SK-N-SH (cell line): ENCODE measurements around the gene PSMG4. TPM values are rescaled to one million over a fixed set of nuclear protein-coding genes. Genes with fewer than 3 reads are reported as not detected.

Experiments used
- CTCF ChIA-PET: fragments of 300-600, 350-600 bp; formaldehyde crosslinking; extraction: SDS; loops from one replicate; lab custom pipeline; 2021; lab: Yijun Ruan, JAX
- POLR2A ChIA-PET: fragments of 350-600 bp; sonication (Branson Sonifier 250); formaldehyde crosslinking; extraction: SDS; loops from one replicate; lab custom pipeline; 2020; ENCODE audit warnings: antibody characterized with exemption, inconsistent platforms; lab: Yijun Ruan, JAX
- DNase-seq: peaks from one replicate; pipeline ENCODE4 v3.0.0; 2012
- H2AFZ ChIP-seq: fragments of 200-600 bp; sonication (generic); 2 replicates; pipeline ENCODE4 v1.8.1; 2016; ENCODE audit warnings: antibody characterized with exemption, mild to moderate bottlenecking, low read depth
- H3F3A ChIP-seq: fragments of 200-600 bp; sonication (generic); replicated peaks from 2 replicates; pipeline ENCODE3; 2016; ENCODE audit warnings: antibody characterized with exemption, mild to moderate bottlenecking; ENCODE audit not compliant: insufficient read depth
- H3K27ac ChIP-seq, 2 experiments: fragments of 200-500 bp in 1 of 2; fragments of 200-600 bp in 1 of 2; sonication (Bioruptor generic) in 1 of 2; sonication (generic), shearing (Covaris generic) in 1 of 2; 2 replicates each; pipeline versions ENCODE4 v1.5.1 to v1.6.1; 2014 to 2016; ENCODE audit warnings: low read depth in 2 of 2, inconsistent platforms in 1 of 2, low read length in 1 of 2, mild to moderate bottlenecking in 1 of 2, mixed read lengths in 1 of 2
- H3K27me3 ChIP-seq: fragments of 200-600 bp; sonication (generic), shearing (Covaris generic); 2 replicates; pipeline ENCODE4 v1.6.1; 2016; ENCODE audit warnings: mixed run types; ENCODE audit not compliant: insufficient read depth
- H3K36me3 ChIP-seq, 2 experiments: fragments of 200-500 bp in 1 of 2; fragments of 200-600 bp in 1 of 2; sonication (Bioruptor generic) in 1 of 2; sonication (generic) in 1 of 2; replicated peaks in 1 of 2; 2 replicates each; pipeline versions ENCODE3 to v1.5.1; 2014 to 2016; ENCODE audit warnings: low read length in 1 of 2, mild to moderate bottlenecking in 1 of 2; ENCODE audit not compliant: insufficient read depth in 2 of 2, control insufficient read depth in 1 of 2
- H3K4me1 ChIP-seq, 2 experiments: fragments of 200-500 bp in 1 of 2; fragments of 200-600 bp in 1 of 2; sonication (Bioruptor generic) in 1 of 2; sonication (generic), shearing (Covaris generic) in 1 of 2; 2 replicates each; pipeline versions ENCODE4 v1.5.1 to v1.6.1; 2014 to 2016; ENCODE audit warnings: low read depth in 1 of 2, low read length in 1 of 2, mixed run types in 1 of 2; ENCODE audit not compliant: insufficient read depth in 2 of 2, control insufficient read depth in 1 of 2
- H3K4me2 ChIP-seq: fragments of 200-600 bp; sonication (generic), shearing (Covaris generic); 2 replicates; pipeline ENCODE4 v1.6.1; 2017; ENCODE audit warnings: mixed run types
- H3K4me3 ChIP-seq, 2 experiments: fragments of 200-500 bp in 1 of 2; fragments of 200-600 bp in 1 of 2; sonication (Bioruptor generic) in 1 of 2; sonication (generic), shearing (Covaris generic) in 1 of 2; 2 replicates each; pipeline versions ENCODE4 v1.5.1 to v1.8.1; 2014 to 2016; ENCODE audit warnings: low read depth in 2 of 2, inconsistent platforms in 1 of 2, low read length in 1 of 2, mild to moderate bottlenecking in 1 of 2, mixed read lengths in 1 of 2, moderate library complexity in 1 of 2
- H3K79me2 ChIP-seq: fragments of 200-600 bp; sonication (generic); 2 replicates; pipeline ENCODE4 v1.8.1; 2017; ENCODE audit warnings: mild to moderate bottlenecking; ENCODE audit not compliant: insufficient read depth
- H3K9ac ChIP-seq: fragments of 200-600 bp; sonication (generic); 2 replicates; pipeline ENCODE4 v1.6.1; 2017; ENCODE audit warnings: mixed run types
- H3K9me2 ChIP-seq: fragments of 200-600 bp; sonication (generic); 2 replicates; pipeline ENCODE4 v1.6.1; 2017; ENCODE audit warnings: mixed run types
- H3K9me3 ChIP-seq: fragments of 200-600 bp; sonication (generic); 2 replicates; pipeline ENCODE4 v1.6.1; 2017; ENCODE audit warnings: mixed run types, mild to moderate bottlenecking, moderate library complexity
- H4K20me1 ChIP-seq: fragments of 200-600 bp; sonication (generic); 2 replicates; pipeline ENCODE4 v1.6.1; 2017; ENCODE audit warnings: mild to moderate bottlenecking, mixed run types; ENCODE audit not compliant: insufficient read depth
- CHD2 ChIP-seq: fragments of 150-350 bp; IDR thresholded peaks from 2 replicates; pipeline ENCODE4 v1.6.1; 2018; ENCODE audit warnings: low read length; ENCODE audit not compliant: partially characterized antibody
- ELF1 ChIP-seq: IDR thresholded peaks from 2 replicates; pipeline ENCODE4 v1.4.0; 2012
- EP300 ChIP-seq, 2 experiments: IDR thresholded peaks; 2 replicates each; pipeline versions ENCODE4 v1.4.0 to v1.6.1; 2012; ENCODE audit warnings: borderline replicate concordance in 1 of 2, low read depth in 1 of 2, low read length in 1 of 2
- EZH2phosphoT487 ChIP-seq: fragments of 200-600 bp; sonication (generic); IDR thresholded peaks from 2 replicates; pipeline ENCODE4 v1.6.1; 2017; ENCODE audit warnings: low read depth, mixed run types, mild to moderate bottlenecking, antibody characterized with exemption, moderate library complexity, borderline replicate concordance
- FOSL2 ChIP-seq: IDR thresholded peaks from 2 replicates; pipeline ENCODE4 v1.4.0; 2012; ENCODE audit warnings: low read depth, mild to moderate bottlenecking, moderate library complexity, borderline replicate concordance
- FOXJ3 ChIP-seq: sonication (generic); formaldehyde crosslinking; IDR thresholded peaks from 2 replicates; pipeline ENCODE4 v1.5.1; 2020; ENCODE audit warnings: mild to moderate bottlenecking, missing genetic modification reagents
- GATA2 ChIP-seq: sonication (generic); formaldehyde crosslinking; IDR thresholded peaks from 2 replicates; pipeline ENCODE4 v1.5.0; 2020; ENCODE audit warnings: mild to moderate bottlenecking, missing genetic modification reagents
- JUND ChIP-seq: IDR thresholded peaks from 2 replicates; pipeline ENCODE4 v1.4.0; 2012
- MXI1 ChIP-seq: IDR thresholded peaks from 2 replicates; pipeline ENCODE4 v1.6.1; 2012; ENCODE audit warnings: mild to moderate bottlenecking, low read depth, low read length, improper control_type of control experiment
- NRF1 ChIP-seq: IDR thresholded peaks from 2 replicates; pipeline ENCODE4 v1.6.1; 2012; ENCODE audit warnings: low read depth, mild to moderate bottlenecking, low read length
- POLR2AphosphoS5 ChIP-seq: IDR thresholded peaks from 2 replicates; pipeline ENCODE4 v1.6.1; 2012; ENCODE audit warnings: low read depth, low read length
- RAD21 ChIP-seq: IDR thresholded peaks from 2 replicates; pipeline ENCODE4 v1.6.1; 2012; ENCODE audit warnings: mild to moderate bottlenecking, low read length
- RCOR1 ChIP-seq: fragments of 150-350 bp; IDR thresholded peaks from 2 replicates; pipeline ENCODE4 v1.6.1; 2017; ENCODE audit warnings: antibody characterized with exemption, low read length
- RFX5 ChIP-seq: IDR thresholded peaks from 2 replicates; pipeline ENCODE4 v1.6.1; 2012; ENCODE audit warnings: mild to moderate bottlenecking, improper control_type of control experiment, low read length
- SIN3A ChIP-seq: IDR thresholded peaks from 2 replicates; pipeline ENCODE4 v1.6.1; 2012; ENCODE audit warnings: low read depth, mild to moderate bottlenecking, low read length, moderate library complexity, borderline replicate concordance
- SMC3 ChIP-seq: IDR thresholded peaks from 2 replicates; pipeline ENCODE4 v1.6.1; 2012; ENCODE audit warnings: low read depth, low read length, improper control_type of control experiment
- TAF1 ChIP-seq: IDR thresholded peaks from 2 replicates; pipeline ENCODE4 v1.6.1; 2012; ENCODE audit warnings: low read depth, mild to moderate bottlenecking, low read length, moderate library complexity, borderline replicate concordance
- TCF12 ChIP-seq: IDR thresholded peaks from 2 replicates; pipeline ENCODE4 v1.4.0; 2012
- TEAD4 ChIP-seq: IDR thresholded peaks from 2 replicates; pipeline ENCODE4 v1.4.0; 2012; ENCODE audit warnings: mild to moderate bottlenecking, borderline replicate concordance; ENCODE audit not compliant: insufficient read depth
- USF1 ChIP-seq: IDR thresholded peaks from 2 replicates; pipeline ENCODE4 v1.4.0; 2012; ENCODE audit warnings: low read depth, borderline replicate concordance
- USF2 ChIP-seq: fragments of 150-350 bp; IDR thresholded peaks from 2 replicates; pipeline ENCODE4 v1.6.1; 2017; ENCODE audit warnings: antibody characterized with exemption, low read length, low read depth, borderline replicate concordance
- YY1 ChIP-seq: IDR thresholded peaks from 2 replicates; pipeline ENCODE4 v1.4.0; 2012; ENCODE audit warnings: low read depth, mild to moderate bottlenecking
- ZBTB33 ChIP-seq: IDR thresholded peaks from 2 replicates; pipeline ENCODE4 v1.4.0; 2012; ENCODE audit warnings: low read depth, borderline replicate concordance
- WGBS: methylation state at CpG from one replicate; pipeline ENCODE4 v1.1.6; 2017; ENCODE audit warnings: low lambda C conversion rate; 5-methylcytosine and 5-hydroxymethylcytosine counted together
- polyA plus RNA-seq, 3 experiments: library from polyadenylated mRNA; depleted of rRNA; stranded (reverse); fragments of >200 nt; gene quantifications; 2 replicates each; pipeline ENCODE4 v1.2.3, GENCODE V29; 2012
- TF ChIP-seq, protein P1 (sequence below): IDR thresholded peaks from 2 replicates; pipeline ENCODE4 v1.4.0; 2012; ENCODE audit warnings: low read depth
- TF ChIP-seq, protein P2 (sequence below): fragments of 150-350 bp; IDR thresholded peaks from 2 replicates; pipeline ENCODE4 v1.6.1; 2016; ENCODE audit warnings: mild to moderate bottlenecking, low read depth, low read length

Gene PSMG4
- polyA plus RNA-seq, 1 of the 3 experiments (the other 2 are of a cell fraction) = 61.3 TPM

DNA sequence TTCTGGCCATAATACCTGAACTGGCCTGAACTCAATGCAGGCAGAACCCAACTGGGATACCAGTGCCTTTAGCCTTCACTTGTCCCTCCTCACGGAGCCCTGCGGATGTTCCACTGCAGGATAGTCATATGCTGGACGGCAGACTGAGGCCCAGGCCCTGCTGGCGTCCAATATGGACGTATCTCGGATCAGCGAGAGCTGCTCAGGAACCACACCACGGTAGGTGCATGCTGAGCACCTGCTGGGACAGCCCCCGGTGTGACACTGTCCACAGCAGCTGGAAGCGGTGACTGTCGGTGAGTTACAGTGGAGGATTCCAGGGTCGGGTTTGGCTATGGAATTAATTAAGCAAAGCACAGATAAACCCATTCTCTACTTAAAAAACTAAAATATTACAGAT lies 48.7 kb downstream of the PSMG4 start:
- Histone ChIP-seq H3K4me1 (peaks cover 0 to 13% of the 10 kb centered on the region in 2 experiments; a peak in 1 of 4 replicates), H4K20me1 (no peaks in the 10 kb centered on the region), H3F3A (no peaks in the 10 kb centered on the region), H3K27me3 (peaks cover 47% of the 10 kb centered on the region; the same call in 1 of the 2 replicates), H3K4me3 (no peak overlapping the region), H3K9me3 (no peaks in the 10 kb centered on the region), H3K9ac (no peak overlapping the region), H2AFZ (no peak overlapping the region), H3K4me2 (no peak overlapping the region), H3K9me2 (no peaks in the 10 kb centered on the region), H3K36me3 (no peaks in the 10 kb centered on the region), H3K27ac (no peak overlapping the region), H3K79me2 (no peaks in the 10 kb centered on the region)
- no peak for DNase-seq
- CTCF ChIA-PET = no interaction called here
- 29% methylated on average over 8 of the region's 12 CpGs for WGBS
- TF ChIP-seq EP300 (IDR thresholded peaks at IDR 0.05; ENCODE audit: borderline replicate concordance in 1 of 2, low read depth in 1 of 2, low read length in 1 of 2) = no peak
- TF ChIP-seq MXI1 = no peak
- no peak for TF ChIP-seq USF2
- TF ChIP-seq CHD2 = no peak
- TF ChIP-seq SIN3A = no peak
- TF ChIP-seq RCOR1 = no peak
- no peak for TF ChIP-seq TAF1
- no peak for TF ChIP-seq RAD21
- no peak for TF ChIP-seq FOXJ3 (CRISPR knock-in tag)
- TF ChIP-seq JUND = no peak
- TF ChIP-seq TEAD4 = no peak
- TF ChIP-seq GATA2 (CRISPR knock-in tag) = no peak
- no peak for TF ChIP-seq SMC3
- TF ChIP-seq, protein P1, sequence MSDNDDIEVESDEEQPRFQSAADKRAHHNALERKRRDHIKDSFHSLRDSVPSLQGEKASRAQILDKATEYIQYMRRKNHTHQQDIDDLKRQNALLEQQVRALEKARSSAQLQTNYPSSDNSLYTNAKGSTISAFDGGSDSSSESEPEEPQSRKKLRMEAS = no peak
- no peak for TF ChIP-seq POLR2AphosphoS5
- no peak for TF ChIP-seq RFX5
- no peak for TF ChIP-seq ELF1
- no peak for TF ChIP-seq USF1
- TF ChIP-seq FOSL2 = no peak
- POLR2A ChIA-PET = interaction anchor here (1.2 kb wide), 1 partner anchor 11 kb away, joined by 3 read pairs; no protein-coding TSS in a partner anchor

GRCh38 chr6:3308106-3308505 lies 49.4 kb downstream of the PSMG4 start:
- Histone ChIP-seq H3K27ac (no peak overlapping the region), H3F3A (no peaks in the 10 kb centered on the region), H3K9me2 (no peaks in the 10 kb centered on the region), H3K27me3 (peaks cover 54% of the 10 kb centered on the region; the same call in 1 of the 2 replicates), H3K36me3 (no peaks in the 10 kb centered on the region), H2AFZ (no peak overlapping the region), H3K9ac (no peak overlapping the region), H3K4me1 (peaks cover 0 to 17% of the 10 kb centered on the region in 2 experiments; a peak in 1 of 4 replicates), H4K20me1 (no peaks in the 10 kb centered on the region), H3K4me2 (no peak overlapping the region), H3K9me3 (no peaks in the 10 kb centered on the region), H3K4me3 (no peak overlapping the region), H3K79me2 (no peaks in the 10 kb centered on the region)
- no peak for TF ChIP-seq FOSL2
- TF ChIP-seq EP300 (IDR thresholded peaks at IDR 0.05; ENCODE audit: borderline replicate concordance in 1 of 2, low read depth in 1 of 2, low read length in 1 of 2) = no peak
- TF ChIP-seq, protein P2, sequence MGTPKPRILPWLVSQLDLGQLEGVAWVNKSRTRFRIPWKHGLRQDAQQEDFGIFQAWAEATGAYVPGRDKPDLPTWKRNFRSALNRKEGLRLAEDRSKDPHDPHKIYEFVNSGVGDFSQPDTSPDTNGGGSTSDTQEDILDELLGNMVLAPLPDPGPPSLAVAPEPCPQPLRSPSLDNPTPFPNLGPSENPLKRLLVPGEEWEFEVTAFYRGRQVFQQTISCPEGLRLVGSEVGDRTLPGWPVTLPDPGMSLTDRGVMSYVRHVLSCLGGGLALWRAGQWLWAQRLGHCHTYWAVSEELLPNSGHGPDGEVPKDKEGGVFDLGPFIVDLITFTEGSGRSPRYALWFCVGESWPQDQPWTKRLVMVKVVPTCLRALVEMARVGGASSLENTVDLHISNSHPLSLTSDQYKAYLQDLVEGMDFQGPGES = no peak
- no peak for TF ChIP-seq TCF12
- TF ChIP-seq ZBTB33 = no peak
- no peak for TF ChIP-seq EZH2phosphoT487
- no peak for TF ChIP-seq MXI1
- TF ChIP-seq, protein P1 = no peak
- no peak for TF ChIP-seq RFX5
- TF ChIP-seq NRF1 = no peak
- TF ChIP-seq RAD21 = no peak
- TF ChIP-seq SMC3 = no peak
- TF ChIP-seq YY1 = no peak
- no peak for DNase-seq
- ChIA-PET POLR2A (no interaction called here), CTCF (no interaction called here)
- WGBS = 71% methylated on average over 10 of the region's 10 CpGs
